GM13976 (cell line): ENCODE measurements around the gene UBA52.
"Not testable (repeated sequence)": the region's sequence is repeated elsewhere in the genome, so short reads cannot be mapped to it uniquely, and the experiment has no call there.

ENCODE experiments used
- DNase-seq: peaks from one replicate; pipeline ENCODE4 v3.0.0; 2012; ENCODE audit warnings: low spot score
- CTCF ChIP-seq: IDR thresholded peaks from 2 replicates; pipeline ENCODE4 v1.5.1; 2012; ENCODE audit warnings: borderline replicate concordance, mild to moderate bottlenecking; ENCODE audit not compliant: insufficient read depth; ENCODE audit errors: extremely low read depth, missing control alignments, control extremely low read depth
- in situ Hi-C: fragments of 300-500 bp; cut with MboI; formaldehyde crosslinking; loops from one replicate; pipeline ENCODE4 v1.12.0; 2022; ENCODE audit warnings: low sequenced_read_pairs, mixed read lengths, inconsistent platforms; ENCODE audit not compliant: unreplicated experiment

The UBA52 gene

GRCh38 chr19:18532168-18532890, 39.3 kb upstream of the UBA52 start:
- no peak for DNase-seq
- no peak for TF ChIP-seq CTCF
- in situ Hi-C loops = no loop called here

GRCh38 chr19:18533058-18533457, 38.6 kb upstream of the UBA52 start:
- no peak for DNase-seq
- no peak for TF ChIP-seq CTCF
- in situ Hi-C loops = no loop called here

GRCh38 chr19:18536475-18536874, 35.2 kb upstream of the UBA52 start:
- no peak for TF ChIP-seq CTCF
- no peak for DNase-seq
- in situ Hi-C loops = no loop called here

- no peak for TF ChIP-seq CTCF
- DNase-seq = no peak
- in situ Hi-C loops = no loop called here
These were observed 34.2 kb upstream of the UBA52 start for GRCh38 chr19:18537431-18537830.

- in situ Hi-C loops = no loop called here
- DNase-seq = no peak
- no peak for TF ChIP-seq CTCF
These were observed 33.5 kb upstream of the UBA52 start for GRCh38 chr19:18538115-18538514.

- DNase-seq = no peak
- TF ChIP-seq CTCF = no peak
- in situ Hi-C loops = no loop called here
These were observed 32.3 kb upstream of the UBA52 start for GRCh38 chr19:18539372-18539771.

GRCh38 chr19:18540200-18540599, 31.5 kb upstream of the UBA52 start:
- in situ Hi-C loops, DNase-seq: not testable (repeated sequence)
